Ovary (tissue), 9 donors: Measurements from ENCODE around the gene RPL27A. TPM values are rescaled to one million over a fixed set of nuclear protein-coding genes. Genes with fewer than 3 reads are reported as not detected.
A peak's percentile ranks its signal among the peaks of the same experiment; 100 is the strongest.

Experiments used
- DNase-seq, 5 donors: peaks; one replicate each; pipeline ENCODE4 v3.0.0-alpha.2; 2019 to 2020
- H3K27ac ChIP-seq, 2 donors: fragments of 200-600 bp; one replicate each; pipeline versions ENCODE4 v1.5.1 to v1.8.0; 2019 to 2022
- H3K27me3 ChIP-seq: fragments of 200-600 bp; one replicate; pipeline ENCODE4 v1.8.0; 2022
- H3K36me3 ChIP-seq: fragments of 200-600 bp; sonication (generic); one replicate; pipeline ENCODE4 v1.5.1; 2019
- H3K4me1 ChIP-seq: one replicate; pipeline ENCODE4 v1.8.1; 2013; ENCODE audit warnings: mild to moderate bottlenecking, moderate library complexity; ENCODE audit not compliant: insufficient read depth
- H3K4me3 ChIP-seq: fragments of 200-600 bp; sonication (generic); one replicate; pipeline ENCODE4 v1.5.1; 2017
- H3K9me3 ChIP-seq, 2 donors: fragments of 200-600 bp in 1 of 2; sonication (generic) in 1 of 2; one replicate each; pipeline versions ENCODE4 v1.5.1 to v1.8.1; 2013 to 2019; ENCODE audit warnings: mild to moderate bottlenecking in 1 of 2, moderate library complexity in 1 of 2
- EP300 ChIP-seq: sonication (generic); formaldehyde crosslinking; IDR thresholded peaks from one replicate; pipeline ENCODE4 v1.6.1; 2017; ENCODE audit warnings: antibody characterized with exemption
- POLR2A ChIP-seq: fragments of 450-650 bp; IDR thresholded peaks from one replicate; pipeline ENCODE4 v1.6.1; 2017; ENCODE audit warnings: antibody characterized with exemption, mild to moderate bottlenecking, moderate library complexity
- WGBS, 3 donors: extraction: QIAGEN DNeasy Blood & Tissue Kit in 1 of 3; methylation state at CpG; one replicate each; pipeline versions ENCODE4 v1.1.5 to v1.1.7; 2013 to 2017; 5-methylcytosine and 5-hydroxymethylcytosine counted together
- intact Hi-C, 4 donors: fragments of 100-400 bp; cut with DNase I; formaldehyde crosslinking; loops; one replicate each; pipeline versions ENCODE4 v1.11.0 to v1.15.1; 2022 to 2023
- polyA plus RNA-seq, 2 donors: library from polyadenylated mRNA; stranded (reverse); fragments of 200-250 nt in 1 of 2; fragments of 350-450 nt in 1 of 2; fragmentation: Illumina TruSeq in 1 of 2; extraction: RNeasy Lipid Tissue Mini Kit (QIAGEN cat#74804) in 1 of 2; gene quantifications; one replicate each; pipeline ENCODE4 v1.2.3, GENCODE V29; 2013 to 2014
- total RNA-seq, 7 donors: library from RNA; depleted of rRNA in 2 of 7; stranded (reverse); fragments of >200 nt in 2 of 7; fragmentation: NEBNext Ultra II Directional in 3 of 7; extraction: Animal tissue kit (Norgen Biotek cat#: 25700) in 3 of 7; gene quantifications; one replicate each; pipeline versions ENCODE4 v1.1.0 to v1.2.4, GENCODE V29; 2016 to 2023
- TF ChIP-seq, protein P1 (sequence below), 3 donors: fragments of 450-650 bp in 2 of 3; fragments of 200-600 bp in 1 of 3; IDR thresholded peaks; one replicate each; pipeline versions ENCODE4 v1.5.1 to v1.8.0; 2016 to 2022; ENCODE audit warnings: antibody characterized with exemption in 3 of 3, mild to moderate bottlenecking in 1 of 3
- donor health status: DM: no; HTN: no; CAD: no; lungs with moderate emphysema.
- donor health status: DM: no; HTN: no; CAD: no.
- donor health status: Bipolar disorder and iron deficiency.
- donor health status: DM: yes; HTN: yes; CAD: no.
- donor health status: DM: no; HTN: no; CAD: no.
- donor health status: DM: yes; HTN: yes; CAD: no.

RPL27A gene
- total and polyA plus RNA-seq, 9 donors, result 986 to 6,011 (median 2,159) TPM

DNA sequence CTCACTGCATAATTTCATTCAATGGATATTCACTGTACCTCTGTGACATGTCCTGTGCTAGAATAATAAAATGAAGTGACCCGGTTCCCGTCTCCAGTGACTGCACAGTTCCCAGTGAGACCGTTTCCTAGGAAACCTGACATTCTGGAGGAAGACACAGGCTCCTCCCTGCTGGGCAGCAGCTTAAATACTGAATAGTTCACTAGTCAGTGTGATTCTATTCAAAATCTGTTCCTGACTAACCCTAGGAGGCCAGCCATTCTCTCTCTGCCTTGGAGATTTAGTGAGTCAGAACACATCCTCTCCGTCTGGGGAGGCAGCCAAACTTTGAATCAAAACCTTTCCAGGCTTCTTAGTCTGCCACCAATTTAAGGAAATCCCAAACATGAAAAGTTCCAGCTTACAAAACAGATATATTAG, 11.4 kb upstream of the RPL27A start:
- H3K27me3 ChIP-seq, result no peaks in the 10 kb centered on the region
- peak overlapping the region; percentile 57 to 58 for H3K27ac ChIP-seq
- no peak overlapping the region for H3K4me3 ChIP-seq
- intact Hi-C loops, result no loop called here
- no peak for TF ChIP-seq POLR2A
- TF ChIP-seq, protein P1, sequence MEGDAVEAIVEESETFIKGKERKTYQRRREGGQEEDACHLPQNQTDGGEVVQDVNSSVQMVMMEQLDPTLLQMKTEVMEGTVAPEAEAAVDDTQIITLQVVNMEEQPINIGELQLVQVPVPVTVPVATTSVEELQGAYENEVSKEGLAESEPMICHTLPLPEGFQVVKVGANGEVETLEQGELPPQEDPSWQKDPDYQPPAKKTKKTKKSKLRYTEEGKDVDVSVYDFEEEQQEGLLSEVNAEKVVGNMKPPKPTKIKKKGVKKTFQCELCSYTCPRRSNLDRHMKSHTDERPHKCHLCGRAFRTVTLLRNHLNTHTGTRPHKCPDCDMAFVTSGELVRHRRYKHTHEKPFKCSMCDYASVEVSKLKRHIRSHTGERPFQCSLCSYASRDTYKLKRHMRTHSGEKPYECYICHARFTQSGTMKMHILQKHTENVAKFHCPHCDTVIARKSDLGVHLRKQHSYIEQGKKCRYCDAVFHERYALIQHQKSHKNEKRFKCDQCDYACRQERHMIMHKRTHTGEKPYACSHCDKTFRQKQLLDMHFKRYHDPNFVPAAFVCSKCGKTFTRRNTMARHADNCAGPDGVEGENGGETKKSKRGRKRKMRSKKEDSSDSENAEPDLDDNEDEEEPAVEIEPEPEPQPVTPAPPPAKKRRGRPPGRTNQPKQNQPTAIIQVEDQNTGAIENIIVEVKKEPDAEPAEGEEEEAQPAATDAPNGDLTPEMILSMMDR (IDR thresholded peaks at IDR 0.05), result no peak
- no peak for TF ChIP-seq EP300
- no peaks in the 10 kb centered on the region for H3K9me3 ChIP-seq
- peak in 4 of 5 donors; percentile 41 to 70 (median 50) for DNase-seq
- no peaks in the 10 kb centered on the region for H3K4me1 ChIP-seq
- no peaks in the 10 kb centered on the region for H3K36me3 ChIP-seq
- WGBS, 3 donors, result 8 to 10% (median 9%) methylated on average over 4 of the region's 4 CpGs

DNA sequence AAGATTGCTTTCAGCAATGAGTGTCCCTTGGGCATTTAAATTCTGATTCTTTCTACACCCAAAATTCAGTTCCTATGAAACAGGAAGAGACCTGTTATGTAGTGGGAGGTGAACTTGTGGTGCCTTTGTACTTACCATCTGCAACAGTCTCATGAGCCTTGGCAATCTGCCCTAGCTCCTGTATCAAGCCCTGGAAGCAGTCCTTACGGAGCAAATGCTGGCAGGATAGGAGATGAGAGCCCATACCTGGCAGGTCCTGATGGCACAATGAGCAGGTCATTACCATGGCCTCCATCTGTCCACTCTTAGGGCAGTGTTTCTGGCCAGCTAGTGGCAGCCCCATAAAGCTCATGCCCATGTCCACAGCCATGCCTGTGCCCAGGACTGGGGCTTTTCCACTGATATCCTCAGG, 10.9 kb upstream of the RPL27A start:
- WGBS, 3 donors, result 0% methylated on average over 1 of the region's 1 CpG
- TF ChIP-seq, protein P1 (IDR thresholded peaks at IDR 0.05), result no peak
- TF ChIP-seq EP300 (no peak), POLR2A (no peak)
- Histone ChIP-seq H3K9me3 (no peaks in the 10 kb centered on the region), H3K27ac (peak overlapping the region; percentile 57 to 58), H3K4me1 (no peaks in the 10 kb centered on the region), H3K4me3 (no peak overlapping the region), H3K27me3 (no peaks in the 10 kb centered on the region), H3K36me3 (no peaks in the 10 kb centered on the region)
- intact Hi-C loops, result no loop called here
- peak in 4 of 5 donors; percentile 42 to 67 (median 54) for DNase-seq

DNA sequence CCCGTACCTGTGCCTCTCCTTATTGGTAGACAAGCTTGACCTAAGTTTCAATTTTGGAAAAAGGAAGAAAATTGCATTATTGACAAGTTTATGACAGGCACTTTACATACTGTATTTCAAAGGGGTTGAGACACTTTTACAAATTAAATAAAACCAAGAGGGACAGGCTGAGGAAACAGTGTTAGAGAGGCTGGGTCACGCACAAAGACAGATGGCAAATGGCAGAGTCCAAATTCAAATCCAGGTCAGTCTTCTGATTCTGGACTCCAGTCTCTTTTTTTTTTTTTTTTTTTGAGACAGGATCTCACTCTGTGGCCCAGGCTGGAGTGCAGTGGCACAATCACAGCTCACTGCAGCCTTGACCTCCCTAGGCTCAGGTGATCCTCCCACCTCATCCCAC, 10.2 kb upstream of the RPL27A start:
- Histone ChIP-seq H3K4me3 (no peak overlapping the region), H3K4me1 (no peaks in the 10 kb centered on the region), H3K9me3 (no peaks in the 10 kb centered on the region), H3K27ac (peak overlapping the region; percentile 57 to 58), H3K36me3 (no peaks in the 10 kb centered on the region), H3K27me3 (no peaks in the 10 kb centered on the region)
- intact Hi-C loops, result no loop called here
- no peak for TF ChIP-seq EP300
- no peak for TF ChIP-seq POLR2A
- TF ChIP-seq, protein P1 (IDR thresholded peaks at IDR 0.05), result no peak
- WGBS, 3 donors, result 95 to 98% (median 97%) methylated on average over 2 of the region's 2 CpGs
- DNase-seq, result no peak

- no peak for TF ChIP-seq POLR2A
- TF ChIP-seq EP300, result no peak
- TF ChIP-seq, protein P1 (IDR thresholded peaks at IDR 0.05), result no peak
- no peaks in the 10 kb centered on the region for H3K4me1 ChIP-seq
- H3K27ac ChIP-seq, result no peak overlapping the region
- no peaks in the 10 kb centered on the region for H3K36me3 ChIP-seq
- no peak for DNase-seq
- WGBS, 3 donors, result 86 to 92% (median 86%) methylated on average over 2 of the region's 2 CpGs
- no peaks in the 10 kb centered on the region for H3K9me3 ChIP-seq
- no peaks in the 10 kb centered on the region for H3K27me3 ChIP-seq
- H3K4me3 ChIP-seq, result no peak overlapping the region
- intact Hi-C loops, result no loop called here
Measured at GRCh38 chr11:8674859-8675258, 7.7 kb upstream of the RPL27A start.
